ENCODE data around the gene WSCD2. TPM values are rescaled to one million over a fixed set of nuclear protein-coding genes. Genes with fewer than 3 reads are reported as not detected.

Gene WSCD2
- total RNA-seq (ENCODE audit: unreplicated experiment) = 1.4 TPM
- long read RNA-seq = 0 reads

DNA sequence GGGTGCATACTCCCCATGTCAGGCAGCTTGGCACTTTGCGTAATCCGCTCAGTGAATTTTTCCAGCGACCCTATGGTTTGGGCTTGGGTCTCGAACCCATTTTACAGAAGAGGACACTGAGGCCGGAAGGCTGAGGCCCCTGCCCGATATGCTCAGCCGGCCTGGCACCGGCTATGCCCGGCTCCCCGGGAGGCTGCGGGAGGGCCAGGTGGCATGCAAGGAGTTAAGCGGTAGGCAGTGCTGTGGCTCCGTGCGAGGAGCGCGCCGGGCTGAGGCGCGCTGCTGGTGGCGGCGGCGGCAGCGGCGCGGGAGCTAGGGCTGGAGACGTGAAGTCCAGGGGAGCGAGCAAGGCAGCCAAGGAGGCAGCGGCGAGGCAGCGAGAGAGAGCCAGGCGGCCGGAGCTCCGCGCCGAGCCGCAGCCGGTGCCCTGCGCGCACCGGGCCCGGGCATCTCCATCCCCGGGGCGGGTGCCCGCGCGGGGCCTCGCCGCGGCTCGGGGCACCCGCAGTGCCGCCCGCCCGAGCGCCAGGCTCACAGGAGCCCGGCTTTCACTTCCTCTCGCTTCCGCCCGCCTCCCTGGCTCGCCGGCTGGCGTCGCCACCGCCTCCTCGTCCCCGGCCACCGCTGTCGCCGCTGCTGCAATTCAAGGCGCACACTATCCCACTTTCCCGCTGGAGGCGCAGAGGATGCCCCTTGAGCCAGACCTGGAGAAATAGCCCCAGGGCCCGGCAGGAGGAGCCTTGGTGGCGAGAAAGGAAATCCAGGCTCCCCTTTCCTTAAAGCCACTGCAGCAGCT is at the start of gene WSCD2:
WSCD2 (plus strand) TSS at position 272 of the 796 bp plus-strand sequence. CDS start 66,545 bp downstream, outside the sequence.
- DNase-seq = peak; percentile 86
- Mint-ChIP-seq H3K27ac (ENCODE audit: unreplicated experiment) (no peak within 1 kb of the TSS), H3K4me3 (ENCODE audit: unreplicated experiment) (peak within 1 kb of the TSS; percentile 78), H3K9me3 (ENCODE audit: unreplicated experiment) (peaks cover 4% of the 10 kb centered on the region), H3K36me3 (ENCODE audit: unreplicated experiment) (no peaks in the 10 kb centered on the region), H3K4me1 (ENCODE audit: low read depth, unreplicated experiment) (peaks cover 7% of the 10 kb centered on the region), H3K27me3 (ENCODE audit: unreplicated experiment) (peaks cover 8% of the 10 kb centered on the region)
- TF ChIP-seq, protein P1, sequence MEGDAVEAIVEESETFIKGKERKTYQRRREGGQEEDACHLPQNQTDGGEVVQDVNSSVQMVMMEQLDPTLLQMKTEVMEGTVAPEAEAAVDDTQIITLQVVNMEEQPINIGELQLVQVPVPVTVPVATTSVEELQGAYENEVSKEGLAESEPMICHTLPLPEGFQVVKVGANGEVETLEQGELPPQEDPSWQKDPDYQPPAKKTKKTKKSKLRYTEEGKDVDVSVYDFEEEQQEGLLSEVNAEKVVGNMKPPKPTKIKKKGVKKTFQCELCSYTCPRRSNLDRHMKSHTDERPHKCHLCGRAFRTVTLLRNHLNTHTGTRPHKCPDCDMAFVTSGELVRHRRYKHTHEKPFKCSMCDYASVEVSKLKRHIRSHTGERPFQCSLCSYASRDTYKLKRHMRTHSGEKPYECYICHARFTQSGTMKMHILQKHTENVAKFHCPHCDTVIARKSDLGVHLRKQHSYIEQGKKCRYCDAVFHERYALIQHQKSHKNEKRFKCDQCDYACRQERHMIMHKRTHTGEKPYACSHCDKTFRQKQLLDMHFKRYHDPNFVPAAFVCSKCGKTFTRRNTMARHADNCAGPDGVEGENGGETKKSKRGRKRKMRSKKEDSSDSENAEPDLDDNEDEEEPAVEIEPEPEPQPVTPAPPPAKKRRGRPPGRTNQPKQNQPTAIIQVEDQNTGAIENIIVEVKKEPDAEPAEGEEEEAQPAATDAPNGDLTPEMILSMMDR (IDR thresholded peaks at IDR 0.05; ENCODE audit: partially characterized antibody, unreplicated experiment) = peak; percentile 51

DNA sequence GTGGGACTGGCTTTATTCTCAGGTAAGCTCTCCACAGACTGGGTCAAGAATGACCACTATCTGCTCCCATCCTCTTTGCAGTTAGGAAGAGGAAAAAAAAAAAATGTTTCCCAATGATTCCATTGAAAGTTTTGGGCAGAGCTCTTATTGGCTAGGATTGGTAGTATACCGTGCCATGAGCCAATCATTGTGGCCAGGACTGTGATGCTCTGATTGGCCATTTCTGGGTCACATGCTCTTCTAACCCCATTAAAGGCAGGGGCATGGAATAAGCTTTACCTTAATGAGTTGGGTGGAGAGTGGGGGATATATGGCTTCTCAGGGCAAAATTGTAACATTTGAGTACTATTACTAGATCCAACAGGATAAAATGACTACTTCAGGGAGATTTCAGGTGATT is 49.4 kb upstream of the WSCD2 start:
- Mint-ChIP-seq H3K4me3 (ENCODE audit: unreplicated experiment) (no peak overlapping the region), H3K9me3 (ENCODE audit: unreplicated experiment) (no peaks in the 10 kb centered on the region), H3K36me3 (ENCODE audit: unreplicated experiment) (no peaks in the 10 kb centered on the region), H3K27ac (ENCODE audit: unreplicated experiment) (no peak overlapping the region), H3K4me1 (ENCODE audit: low read depth, unreplicated experiment) (no peaks in the 10 kb centered on the region), H3K27me3 (ENCODE audit: unreplicated experiment) (peaks cover 4% of the 10 kb centered on the region)
- TF ChIP-seq, protein P1 (IDR thresholded peaks at IDR 0.05; ENCODE audit: partially characterized antibody, unreplicated experiment) = no peak
- DNase-seq = no peak

DNA sequence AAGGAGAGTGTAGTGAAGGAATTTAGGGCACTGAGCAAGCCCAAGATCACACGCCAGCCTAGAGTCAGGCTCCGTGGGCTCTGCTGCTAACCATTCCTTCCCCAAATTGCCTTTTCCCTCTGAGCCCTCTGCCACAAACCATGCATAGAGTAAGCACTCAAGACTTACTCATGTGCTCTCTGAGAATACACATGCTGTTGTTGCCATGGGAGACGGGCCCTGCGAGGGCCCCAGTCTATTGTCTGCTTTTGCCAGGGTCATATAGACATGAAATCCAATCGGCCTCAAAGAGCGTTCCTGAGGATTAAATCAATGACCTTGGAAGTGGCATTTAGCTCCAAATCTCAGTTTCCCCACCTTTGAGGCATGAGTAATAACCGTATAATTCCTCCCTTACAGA is 48.7 kb upstream of the WSCD2 start:
- DNase-seq = no peak
- H3K36me3 Mint-ChIP-seq (ENCODE audit: unreplicated experiment) = no peaks in the 10 kb centered on the region
- H3K27ac Mint-ChIP-seq (ENCODE audit: unreplicated experiment) = no peak overlapping the region
- H3K9me3 Mint-ChIP-seq (ENCODE audit: unreplicated experiment) = no peaks in the 10 kb centered on the region
- H3K4me3 Mint-ChIP-seq (ENCODE audit: unreplicated experiment) = no peak overlapping the region
- TF ChIP-seq, protein P1 (IDR thresholded peaks at IDR 0.05; ENCODE audit: partially characterized antibody, unreplicated experiment) = no peak
- H3K27me3 Mint-ChIP-seq (ENCODE audit: unreplicated experiment) = peaks cover 4% of the 10 kb centered on the region
- no peaks in the 10 kb centered on the region for H3K4me1 Mint-ChIP-seq (ENCODE audit: low read depth, unreplicated experiment)

DNA sequence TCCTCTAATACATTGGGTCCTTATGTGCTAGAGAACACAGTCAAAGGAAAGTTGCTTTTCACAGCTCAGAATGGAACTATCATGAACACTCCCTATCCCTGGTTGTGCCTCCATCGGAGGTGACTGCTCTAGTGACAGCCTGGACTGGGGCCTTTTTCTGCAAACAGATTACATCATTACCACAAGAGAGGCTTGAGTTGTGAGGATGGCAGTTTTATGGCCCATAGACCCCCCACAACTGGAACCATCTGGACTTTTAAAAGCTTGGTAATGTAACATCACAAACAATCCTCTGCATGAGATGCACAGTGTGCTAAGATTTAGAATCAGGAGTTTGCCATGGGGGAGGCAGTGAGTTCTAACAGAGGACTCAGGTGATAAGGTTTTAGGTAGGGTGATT is 46.6 kb upstream of the WSCD2 start:
- TF ChIP-seq, protein P1 (IDR thresholded peaks at IDR 0.05; ENCODE audit: partially characterized antibody, unreplicated experiment) = no peak
- Mint-ChIP-seq H3K4me1 (ENCODE audit: low read depth, unreplicated experiment) (no peaks in the 10 kb centered on the region), H3K4me3 (ENCODE audit: unreplicated experiment) (no peak overlapping the region), H3K27ac (ENCODE audit: unreplicated experiment) (no peak overlapping the region), H3K27me3 (ENCODE audit: unreplicated experiment) (peaks cover under 1% of the 10 kb centered on the region), H3K36me3 (ENCODE audit: unreplicated experiment) (no peaks in the 10 kb centered on the region), H3K9me3 (ENCODE audit: unreplicated experiment) (no peaks in the 10 kb centered on the region)
- no peak for DNase-seq

DNA sequence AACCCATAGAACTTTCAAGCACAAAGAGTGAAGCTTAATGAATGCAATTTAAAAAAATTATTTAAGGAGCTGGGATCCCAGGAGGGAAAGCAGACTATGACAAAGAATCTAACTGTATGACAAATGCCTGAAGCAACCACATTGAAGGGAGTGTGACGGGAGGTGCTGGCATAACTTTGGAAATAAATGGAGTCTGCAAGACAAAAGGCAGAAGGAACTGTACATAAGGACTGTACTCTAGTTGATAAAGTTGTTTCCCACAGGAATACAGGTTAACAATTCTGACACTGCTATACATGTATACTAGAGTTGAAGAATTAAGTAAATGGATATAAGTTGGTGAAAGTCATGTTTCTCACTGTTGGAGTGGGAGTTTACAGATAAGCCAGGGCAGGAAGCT is 41.2 kb upstream of the WSCD2 start:
- no peaks in the 10 kb centered on the region for H3K4me1 Mint-ChIP-seq (ENCODE audit: low read depth, unreplicated experiment)
- peaks cover 5% of the 10 kb centered on the region for H3K36me3 Mint-ChIP-seq (ENCODE audit: unreplicated experiment)
- H3K27ac Mint-ChIP-seq (ENCODE audit: unreplicated experiment) = no peak overlapping the region
- H3K4me3 Mint-ChIP-seq (ENCODE audit: unreplicated experiment) = no peak overlapping the region
- H3K9me3 Mint-ChIP-seq (ENCODE audit: unreplicated experiment) = no peaks in the 10 kb centered on the region
- TF ChIP-seq, protein P1 (IDR thresholded peaks at IDR 0.05; ENCODE audit: partially characterized antibody, unreplicated experiment) = no peak
- peaks cover 2% of the 10 kb centered on the region for H3K27me3 Mint-ChIP-seq (ENCODE audit: unreplicated experiment)
- DNase-seq = no peak
